ENCODE results near the gene PLK1. TPM values are rescaled to one million over a fixed set of nuclear protein-coding genes. Genes with fewer than 3 reads are reported as not detected.

The PLK1 gene
- total and polyA plus RNA-seq, 2 experiments from 2014 or later, result 69.0 to 141 TPM

DNA sequence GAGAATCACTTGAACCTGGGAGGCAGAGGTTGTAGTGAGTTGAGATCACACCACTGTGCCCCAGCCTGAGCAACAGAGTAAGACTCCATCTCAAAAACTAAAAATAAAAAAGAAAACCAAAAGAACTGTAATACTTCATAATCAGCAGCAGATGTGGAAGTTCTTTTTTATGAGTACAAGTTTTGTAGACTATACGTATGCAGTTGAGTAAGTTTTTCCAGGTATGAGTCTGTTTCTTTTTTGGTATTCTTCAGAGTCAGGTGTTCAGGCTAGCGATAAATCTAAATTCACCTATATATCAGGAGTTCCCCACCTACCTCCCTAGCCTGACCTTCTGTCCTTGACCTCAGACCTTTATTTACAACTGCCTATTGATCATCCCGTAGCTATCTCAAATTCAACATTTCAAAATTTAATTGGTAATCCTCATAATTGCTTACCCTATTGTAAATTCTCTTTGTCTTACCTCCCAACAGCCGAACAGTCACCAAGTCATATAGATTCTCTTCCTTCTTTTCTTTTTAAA lies 26.7 kb upstream of the PLK1 start:
- no peaks in the 10 kb centered on the region for H3K9me3 Mint-ChIP-seq
- DNase-seq (ENCODE audit: low spot score) (no peak), ATAC-seq (no peak)
- peaks cover 4% of the 10 kb centered on the region for H3K27me3 Mint-ChIP-seq (ENCODE audit: insufficient read depth, low read depth, poor library complexity)
- TF ChIP-seq STAT1 (IDR thresholded peaks at IDR 0.05; ENCODE audit: unreplicated experiment) (no peak), ZNF331 (CRISPR knock-in tag; IDR thresholded peaks at IDR 0.05; ENCODE audit: low read depth) (no peak)
- Histone ChIP-seq H3K27me3 (ENCODE audit: insufficient read depth) (no peaks in the 10 kb centered on the region), H3K79me2 (replicated peaks; ENCODE audit: insufficient read depth) (peaks cover 89% of the 10 kb centered on the region), H3F3A (replicated peaks; ENCODE audit: low read depth) (no peaks in the 10 kb centered on the region), H2AFZ (no peak overlapping the region), H3K4me1 (ENCODE audit: insufficient read depth) (no peaks in the 10 kb centered on the region), H3K4me2 (no peak overlapping the region), H3K36me3 (ENCODE audit: insufficient read depth) (peaks cover 11% of the 10 kb centered on the region; the same call in 1 of the 2 replicates), H3K4me3 (no peak overlapping the region), H3K9me2 (ENCODE audit: insufficient read depth) (no peaks in the 10 kb centered on the region), H4K20me1 (replicated peaks; ENCODE audit: insufficient read depth) (peaks cover 18% of the 10 kb centered on the region), H3K27ac (ENCODE audit: low read depth) (no peak overlapping the region)
- no peak overlapping the region for H3K27ac Mint-ChIP-seq
- H3K4me1 Mint-ChIP-seq, result no peaks in the 10 kb centered on the region
- no peak overlapping the region for H3K4me3 Mint-ChIP-seq
- peaks cover 19% of the 10 kb centered on the region; the same call in 2 of the 3 replicates for H3K36me3 Mint-ChIP-seq (ENCODE audit: low read depth)

DNA sequence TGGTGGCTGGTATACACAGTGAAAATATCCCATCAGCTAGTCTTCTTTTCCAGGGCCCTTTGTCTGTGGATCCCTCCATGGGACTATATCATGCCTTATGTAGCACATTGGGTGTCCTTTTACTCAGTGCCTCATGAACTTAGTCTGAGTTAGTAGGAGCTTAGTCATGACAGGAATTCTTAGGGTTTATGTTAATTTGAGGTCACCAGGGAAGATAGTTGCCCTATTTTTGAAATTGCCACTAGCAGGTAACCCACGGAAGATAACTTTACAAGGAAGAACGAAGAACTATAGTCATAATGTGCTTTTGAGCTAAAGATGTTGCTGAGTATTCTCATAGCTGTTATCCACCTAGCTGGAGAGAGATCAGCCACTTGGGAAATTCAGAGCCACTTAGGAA lies 14.8 kb upstream of the PLK1 start:
- ATAC-seq (no peak), DNase-seq (ENCODE audit: low spot score) (no peak)
- Mint-ChIP-seq H3K4me3 (no peak overlapping the region), H3K9me3 (no peaks in the 10 kb centered on the region), H3K27me3 (ENCODE audit: insufficient read depth, low read depth, poor library complexity) (no peaks in the 10 kb centered on the region), H3K36me3 (ENCODE audit: low read depth) (peaks cover 66% of the 10 kb centered on the region), H3K27ac (no peak overlapping the region), H3K4me1 (no peaks in the 10 kb centered on the region)
- TF ChIP-seq, protein P1, sequence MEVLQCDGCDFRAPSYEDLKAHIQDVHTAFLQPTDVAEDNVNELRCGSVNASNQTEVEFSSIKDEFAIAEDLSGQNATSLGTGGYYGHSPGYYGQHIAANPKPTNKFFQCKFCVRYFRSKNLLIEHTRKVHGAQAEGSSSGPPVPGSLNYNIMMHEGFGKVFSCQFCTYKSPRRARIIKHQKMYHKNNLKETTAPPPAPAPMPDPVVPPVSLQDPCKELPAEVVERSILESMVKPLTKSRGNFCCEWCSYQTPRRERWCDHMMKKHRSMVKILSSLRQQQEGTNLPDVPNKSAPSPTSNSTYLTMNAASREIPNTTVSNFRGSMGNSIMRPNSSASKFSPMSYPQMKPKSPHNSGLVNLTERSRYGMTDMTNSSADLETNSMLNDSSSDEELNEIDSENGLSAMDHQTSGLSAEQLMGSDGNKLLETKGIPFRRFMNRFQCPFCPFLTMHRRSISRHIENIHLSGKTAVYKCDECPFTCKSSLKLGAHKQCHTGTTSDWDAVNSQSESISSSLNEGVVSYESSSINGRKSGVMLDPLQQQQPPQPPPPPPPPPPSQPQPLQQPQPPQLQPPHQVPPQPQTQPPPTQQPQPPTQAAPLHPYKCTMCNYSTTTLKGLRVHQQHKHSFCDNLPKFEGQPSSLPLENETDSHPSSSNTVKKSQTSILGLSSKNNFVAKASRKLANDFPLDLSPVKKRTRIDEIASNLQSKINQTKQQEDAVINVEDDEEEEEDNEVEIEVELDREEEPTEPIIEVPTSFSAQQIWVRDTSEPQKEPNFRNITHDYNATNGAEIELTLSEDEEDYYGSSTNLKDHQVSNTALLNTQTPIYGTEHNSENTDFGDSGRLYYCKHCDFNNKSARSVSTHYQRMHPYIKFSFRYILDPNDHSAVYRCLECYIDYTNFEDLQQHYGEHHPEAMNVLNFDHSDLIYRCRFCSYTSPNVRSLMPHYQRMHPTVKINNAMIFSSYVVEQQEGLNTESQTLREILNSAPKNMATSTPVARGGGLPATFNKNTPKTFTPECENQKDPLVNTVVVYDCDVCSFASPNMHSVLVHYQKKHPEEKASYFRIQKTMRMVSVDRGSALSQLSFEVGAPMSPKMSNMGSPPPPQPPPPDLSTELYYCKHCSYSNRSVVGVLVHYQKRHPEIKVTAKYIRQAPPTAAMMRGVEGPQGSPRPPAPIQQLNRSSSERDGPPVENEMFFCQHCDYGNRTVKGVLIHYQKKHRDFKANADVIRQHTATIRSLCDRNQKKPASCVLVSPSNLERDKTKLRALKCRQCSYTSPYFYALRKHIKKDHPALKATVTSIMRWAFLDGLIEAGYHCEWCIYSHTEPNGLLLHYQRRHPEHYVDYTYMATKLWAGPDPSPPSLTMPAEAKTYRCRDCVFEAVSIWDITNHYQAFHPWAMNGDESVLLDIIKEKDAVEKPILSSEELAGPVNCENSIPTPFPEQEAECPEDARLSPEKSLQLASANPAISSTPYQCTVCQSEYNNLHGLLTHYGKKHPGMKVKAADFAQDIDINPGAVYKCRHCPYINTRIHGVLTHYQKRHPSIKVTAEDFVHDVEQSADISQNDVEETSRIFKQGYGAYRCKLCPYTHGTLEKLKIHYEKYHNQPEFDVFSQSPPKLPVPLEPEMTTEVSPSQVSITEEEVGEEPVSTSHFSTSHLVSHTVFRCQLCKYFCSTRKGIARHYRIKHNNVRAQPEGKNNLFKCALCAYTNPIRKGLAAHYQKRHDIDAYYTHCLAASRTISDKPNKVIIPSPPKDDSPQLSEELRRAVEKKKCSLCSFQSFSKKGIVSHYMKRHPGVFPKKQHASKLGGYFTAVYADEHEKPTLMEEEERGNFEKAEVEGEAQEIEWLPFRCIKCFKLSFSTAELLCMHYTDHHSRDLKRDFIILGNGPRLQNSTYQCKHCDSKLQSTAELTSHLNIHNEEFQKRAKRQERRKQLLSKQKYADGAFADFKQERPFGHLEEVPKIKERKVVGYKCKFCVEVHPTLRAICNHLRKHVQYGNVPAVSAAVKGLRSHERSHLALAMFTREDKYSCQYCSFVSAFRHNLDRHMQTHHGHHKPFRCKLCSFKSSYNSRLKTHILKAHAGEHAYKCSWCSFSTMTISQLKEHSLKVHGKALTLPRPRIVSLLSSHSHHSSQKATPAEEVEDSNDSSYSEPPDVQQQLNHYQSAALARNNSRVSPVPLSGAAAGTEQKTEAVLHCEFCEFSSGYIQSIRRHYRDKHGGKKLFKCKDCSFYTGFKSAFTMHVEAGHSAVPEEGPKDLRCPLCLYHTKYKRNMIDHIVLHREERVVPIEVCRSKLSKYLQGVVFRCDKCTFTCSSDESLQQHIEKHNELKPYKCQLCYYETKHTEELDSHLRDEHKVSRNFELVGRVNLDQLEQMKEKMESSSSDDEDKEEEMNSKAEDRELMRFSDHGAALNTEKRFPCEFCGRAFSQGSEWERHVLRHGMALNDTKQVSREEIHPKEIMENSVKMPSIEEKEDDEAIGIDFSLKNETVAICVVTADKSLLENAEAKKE (CRISPR knock-in tag; IDR thresholded peaks at IDR 0.05), result no peak
- TF ChIP-seq JUNB (IDR thresholded peaks at IDR 0.05; ENCODE audit: unreplicated experiment) (no peak), POLR2AphosphoS5 (IDR thresholded peaks at IDR 0.05; ENCODE audit: low read depth) (no peak), ZNF114 (CRISPR knock-in tag; IDR thresholded peaks at IDR 0.05) (no peak), EZH2 (IDR thresholded peaks at IDR 0.05; ENCODE audit: low read depth, unreplicated experiment) (no peak), CREB1 (CRISPR knock-in tag; IDR thresholded peaks at IDR 0.05; ENCODE audit: low read depth) (no peak), STAT1 (IDR thresholded peaks at IDR 0.05; ENCODE audit: unreplicated experiment) (no peak), EZH2phosphoT487 (IDR thresholded peaks at IDR 0.05; ENCODE audit: unreplicated experiment) (no peak)
- TF ChIP-seq, protein P2, sequence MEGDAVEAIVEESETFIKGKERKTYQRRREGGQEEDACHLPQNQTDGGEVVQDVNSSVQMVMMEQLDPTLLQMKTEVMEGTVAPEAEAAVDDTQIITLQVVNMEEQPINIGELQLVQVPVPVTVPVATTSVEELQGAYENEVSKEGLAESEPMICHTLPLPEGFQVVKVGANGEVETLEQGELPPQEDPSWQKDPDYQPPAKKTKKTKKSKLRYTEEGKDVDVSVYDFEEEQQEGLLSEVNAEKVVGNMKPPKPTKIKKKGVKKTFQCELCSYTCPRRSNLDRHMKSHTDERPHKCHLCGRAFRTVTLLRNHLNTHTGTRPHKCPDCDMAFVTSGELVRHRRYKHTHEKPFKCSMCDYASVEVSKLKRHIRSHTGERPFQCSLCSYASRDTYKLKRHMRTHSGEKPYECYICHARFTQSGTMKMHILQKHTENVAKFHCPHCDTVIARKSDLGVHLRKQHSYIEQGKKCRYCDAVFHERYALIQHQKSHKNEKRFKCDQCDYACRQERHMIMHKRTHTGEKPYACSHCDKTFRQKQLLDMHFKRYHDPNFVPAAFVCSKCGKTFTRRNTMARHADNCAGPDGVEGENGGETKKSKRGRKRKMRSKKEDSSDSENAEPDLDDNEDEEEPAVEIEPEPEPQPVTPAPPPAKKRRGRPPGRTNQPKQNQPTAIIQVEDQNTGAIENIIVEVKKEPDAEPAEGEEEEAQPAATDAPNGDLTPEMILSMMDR (conservative IDR thresholded peaks at IDR 0.05; ENCODE audit: low read depth in 2 of 2), result no peak
- no peaks in the 10 kb centered on the region for H3K4me1 ChIP-seq (ENCODE audit: insufficient read depth)
- H3K27ac ChIP-seq (ENCODE audit: low read depth), result no peak overlapping the region
- H3K4me3 ChIP-seq, result no peak overlapping the region
- H3K79me2 ChIP-seq (replicated peaks; ENCODE audit: insufficient read depth), result no peaks in the 10 kb centered on the region
- H3K36me3 ChIP-seq (ENCODE audit: insufficient read depth), result peaks cover 33% of the 10 kb centered on the region
- no peaks in the 10 kb centered on the region for H3K27me3 ChIP-seq (ENCODE audit: insufficient read depth)
- peaks cover 9% of the 10 kb centered on the region for H4K20me1 ChIP-seq (replicated peaks; ENCODE audit: insufficient read depth)
- no peak overlapping the region for H2AFZ ChIP-seq
- no peak overlapping the region for H3K4me2 ChIP-seq
- no peaks in the 10 kb centered on the region for H3K9me2 ChIP-seq (ENCODE audit: insufficient read depth)
- H3F3A ChIP-seq (replicated peaks; ENCODE audit: low read depth), result no peaks in the 10 kb centered on the region
